H9 (cell line): ENCODE measurements around the gene ISYNA1. TPM values are rescaled to one million over a fixed set of nuclear protein-coding genes. Genes with fewer than 3 reads are reported as not detected.

Source experiments
- DNase-seq: peaks from one replicate; pipeline ENCODE4 v3.0.0-alpha.2; 2017
- H2AFZ ChIP-seq: one replicate; pipeline ENCODE4 v1.6.1; 2013; ENCODE audit warnings: mild to moderate bottlenecking, low read length, control low read depth, moderate library complexity
- H2AK5ac ChIP-seq: 2 replicates; pipeline ENCODE4 v1.6.1; 2013; ENCODE audit warnings: low read length, control low read depth, mixed read lengths; ENCODE audit not compliant: insufficient read length
- H2BK120ac ChIP-seq: one replicate; pipeline ENCODE4 v1.6.1; 2013; ENCODE audit warnings: low read depth, mild to moderate bottlenecking, low read length, control low read depth, inconsistent platforms; ENCODE audit not compliant: poor library complexity, severe bottlenecking
- H2BK12ac ChIP-seq: 2 replicates; pipeline ENCODE4 v1.6.1; 2013; ENCODE audit warnings: low read length, control low read depth, mixed read lengths, low read depth; ENCODE audit not compliant: insufficient read length
- H2BK15ac ChIP-seq: 2 replicates; pipeline ENCODE4 v1.6.1; 2013; ENCODE audit warnings: low read depth, low read length, control low read depth
- H2BK20ac ChIP-seq: one replicate; pipeline ENCODE4 v1.6.1; 2013; ENCODE audit warnings: low read depth, mild to moderate bottlenecking, low read length, control low read depth, inconsistent platforms; ENCODE audit not compliant: poor library complexity, severe bottlenecking
- H2BK5ac ChIP-seq: 2 replicates; pipeline ENCODE4 v1.6.1; 2013; ENCODE audit warnings: low read length, control low read depth, mixed read lengths; ENCODE audit not compliant: insufficient read length
- H3K14ac ChIP-seq: 2 replicates; pipeline ENCODE4 v1.6.1; 2013; ENCODE audit warnings: low read length, control low read depth; ENCODE audit not compliant: insufficient read depth
- H3K18ac ChIP-seq: 2 replicates; pipeline ENCODE4 v1.6.1; 2013; ENCODE audit warnings: low read depth, mild to moderate bottlenecking, mixed read lengths, low read length, control low read depth; ENCODE audit not compliant: insufficient read length
- H3K23ac ChIP-seq: 2 replicates; pipeline ENCODE4 v1.6.1; 2013; ENCODE audit warnings: low read length, control low read depth, mixed read lengths, low read depth; ENCODE audit not compliant: insufficient read length
- H3K23me2 ChIP-seq: 2 replicates; pipeline ENCODE4 v1.6.1; 2013; ENCODE audit warnings: low read depth, mild to moderate bottlenecking, mixed read lengths, low read length, control low read depth; ENCODE audit not compliant: insufficient read length, poor library complexity, severe bottlenecking
- H3K27ac ChIP-seq: 2 replicates; pipeline ENCODE4 v1.5.1; 2013; ENCODE audit warnings: low read length, control low read depth, mixed read lengths, low read depth; ENCODE audit not compliant: insufficient read length
- H3K27me3 ChIP-seq: 2 replicates; pipeline ENCODE4 v1.6.1; 2013; ENCODE audit warnings: low read length, control low read depth, inconsistent platforms; ENCODE audit not compliant: insufficient read depth
- H3K4ac ChIP-seq: 2 replicates; pipeline ENCODE4 v1.6.1; 2013; ENCODE audit warnings: low read depth, mild to moderate bottlenecking, control low read depth, inconsistent platforms, low read length, moderate library complexity
- H3K4me1 ChIP-seq: 2 replicates; pipeline ENCODE4 v1.6.1; 2013; ENCODE audit warnings: low read length, control low read depth, inconsistent platforms; ENCODE audit not compliant: insufficient read depth
- H3K4me2 ChIP-seq: 2 replicates; pipeline ENCODE4 v1.6.1; 2013; ENCODE audit warnings: low read length, control low read depth, mixed read lengths; ENCODE audit not compliant: insufficient read length, insufficient read depth
- H3K56ac ChIP-seq: 2 replicates; pipeline ENCODE4 v1.6.1; 2013; ENCODE audit warnings: low read depth, mild to moderate bottlenecking, mixed read lengths, low read length, control low read depth; ENCODE audit not compliant: insufficient read length
- H3K79me1 ChIP-seq: 2 replicates; pipeline ENCODE4 v1.6.1; 2013; ENCODE audit warnings: low read depth, mild to moderate bottlenecking, moderate library complexity, low read length, control low read depth, inconsistent platforms; ENCODE audit not compliant: insufficient read depth, poor library complexity, severe bottlenecking
- H3K79me2 ChIP-seq: 2 replicates; pipeline ENCODE4 v1.6.1; 2013; ENCODE audit warnings: low read length, control low read depth, inconsistent platforms; ENCODE audit not compliant: insufficient read depth
- H3K9ac ChIP-seq: 2 replicates; pipeline ENCODE4 v1.6.1; 2013; ENCODE audit warnings: low read length, control low read depth, mixed read lengths; ENCODE audit not compliant: insufficient read length; ENCODE audit errors: extremely low read depth
- H3K9me3 ChIP-seq: one replicate; pipeline ENCODE4 v1.6.1; 2013; ENCODE audit warnings: low read depth, low read length, inconsistent platforms; ENCODE audit not compliant: control insufficient read depth
- H3T11ph ChIP-seq: one replicate; pipeline ENCODE4 v1.6.1; 2013; ENCODE audit warnings: mild to moderate bottlenecking, low read length, control low read depth, inconsistent platforms
- H4K20me1 ChIP-seq: one replicate; pipeline ENCODE4 v1.6.1; 2013; ENCODE audit not compliant: control insufficient read depth, insufficient read length, insufficient read depth
- H4K5ac ChIP-seq: 2 replicates; pipeline ENCODE4 v1.6.1; 2013; ENCODE audit warnings: low read depth, mild to moderate bottlenecking, mixed read lengths, low read length, control low read depth; ENCODE audit not compliant: insufficient read length
- H4K8ac ChIP-seq: replicated peaks from 2 replicates; pipeline ENCODE4 v1.6.1; 2013; ENCODE audit warnings: low read length, control low read depth, mixed read lengths, low read depth; ENCODE audit not compliant: insufficient read length
- H4K91ac ChIP-seq: 2 replicates; pipeline ENCODE4 v1.6.1; 2013; ENCODE audit warnings: low read depth, mild to moderate bottlenecking, moderate library complexity, mixed read lengths, low read length, control low read depth; ENCODE audit not compliant: insufficient read length
- H3K27ac Mint-ChIP-seq, 3 experiments: 2 replicates in 2 of 3; 3 replicates in 1 of 3; pipeline ENCODE4 v1.8.0; 2020 to 2021; ENCODE audit warnings: mixed read lengths in 3 of 3, mild to moderate bottlenecking in 1 of 3, moderate library complexity in 1 of 3
- H3K27me3 Mint-ChIP-seq: 2 replicates; pipeline ENCODE4 v1.8.0; 2021; ENCODE audit warnings: low read depth, mild to moderate bottlenecking, moderate library complexity, mixed read lengths
- H3K36me3 Mint-ChIP-seq, 3 experiments: 2 replicates in 2 of 3; 3 replicates in 1 of 3; pipeline ENCODE4 v1.8.0; 2020 to 2021; ENCODE audit warnings: low read depth in 3 of 3, mixed read lengths in 3 of 3; ENCODE audit not compliant: insufficient read depth in 1 of 3
- H3K4me1 Mint-ChIP-seq, 2 experiments: 2 replicates each; pipeline ENCODE4 v1.8.0; 2020; ENCODE audit warnings: mixed read lengths in 2 of 2
- H3K4me3 Mint-ChIP-seq, 2 experiments: 2 replicates in 1 of 2; 3 replicates in 1 of 2; pipeline ENCODE4 v1.8.0; 2020 to 2021; ENCODE audit warnings: mild to moderate bottlenecking in 2 of 2, mixed read lengths in 2 of 2, moderate library complexity in 1 of 2
- H3K9me3 Mint-ChIP-seq, 2 experiments: 2 replicates in 1 of 2; 3 replicates in 1 of 2; pipeline ENCODE4 v1.8.0; 2020; ENCODE audit warnings: mild to moderate bottlenecking in 2 of 2, mixed read lengths in 2 of 2, moderate library complexity in 1 of 2
- WGBS: extraction: QIAGEN DNeasy Blood & Tissue Kit; methylation state at CpG from one replicate; pipeline ENCODE4 v1.1.7; 2013; ENCODE audit warnings: missing lambda C conversion rate, low lambda C conversion rate, mixed read lengths; ENCODE audit not compliant: insufficient read length; ENCODE audit errors: extremely low coverage; 5-methylcytosine and 5-hydroxymethylcytosine counted together
- total RNA-seq: library from RNA; stranded (reverse); gene quantifications from 2 replicates; pipeline ENCODE4 v1.2.1, GENCODE V29; 2021
- TF ChIP-seq, protein P1 (sequence below): fragments of 200-600 bp; sonication (generic); conservative IDR thresholded peaks from 3 replicates; pipeline ENCODE4 v1.8.0; 2021; ENCODE audit warnings: antibody characterized with exemption, mild to moderate bottlenecking

The ISYNA1 gene
- total RNA-seq, 1 experiment from 2014 or later, result 241 TPM

DNA sequence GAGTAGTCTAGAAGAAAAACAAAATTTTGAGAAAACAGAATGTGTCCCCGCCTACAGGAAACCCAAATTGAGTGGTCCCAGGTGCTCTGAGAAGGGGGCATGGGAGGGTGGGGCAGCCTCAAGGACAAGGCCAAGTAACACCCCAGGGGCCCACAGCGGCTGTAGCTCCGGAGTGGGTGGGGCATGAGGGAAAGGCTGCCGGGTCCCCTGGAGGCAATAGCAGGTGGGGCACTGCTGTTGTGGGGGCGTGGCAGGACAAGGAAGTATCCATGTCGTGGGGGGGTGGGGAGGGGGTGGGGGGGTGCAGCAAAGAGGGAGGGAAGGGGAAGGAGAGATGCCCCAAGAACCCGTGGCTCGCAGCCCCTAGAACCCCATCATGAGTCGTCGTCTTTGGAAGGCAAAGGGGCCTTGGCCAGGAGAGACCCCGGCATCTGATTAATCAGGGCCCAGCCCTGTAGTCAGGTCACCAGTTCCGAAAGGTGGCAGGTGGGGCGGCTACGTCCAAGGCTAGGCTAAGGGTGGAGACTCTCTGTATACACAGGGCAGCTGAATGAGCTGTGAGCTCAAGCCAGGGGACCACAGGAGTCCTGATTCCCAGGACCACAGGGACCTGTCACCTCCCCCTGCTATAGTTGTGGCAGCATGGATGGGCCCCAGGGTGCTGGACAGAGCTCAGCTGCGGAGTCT lies 7.5 kb upstream of the ISYNA1 start:
- Histone ChIP-seq H2BK120ac (no peak overlapping the region), H4K8ac (no peak overlapping the region), H3K27me3 (no peaks in the 10 kb centered on the region), H4K91ac (no peak overlapping the region), H3K23ac (no peak overlapping the region), H2AFZ (no peak overlapping the region), H2BK20ac (no peak overlapping the region), H3K9me3 (no peaks in the 10 kb centered on the region), H3K4me2 (no peak overlapping the region), H4K5ac (no peak overlapping the region), H2BK12ac (no peak overlapping the region), H3K18ac (no peak overlapping the region), H3K4ac (no peak overlapping the region), H4K20me1 (no peaks in the 10 kb centered on the region), H3K23me2 (no peaks in the 10 kb centered on the region), H2BK15ac (no peak overlapping the region), H3K56ac (no peak overlapping the region), H3K79me1 (no peaks in the 10 kb centered on the region), H3K27ac (no peak overlapping the region), H2AK5ac (no peak overlapping the region), H2BK5ac (no peak overlapping the region), H3K14ac (no peak overlapping the region), H3K79me2 (no peaks in the 10 kb centered on the region), H3T11ph (no peak overlapping the region), H3K4me1 (no peaks in the 10 kb centered on the region), H3K9ac (no peak overlapping the region)
- TF ChIP-seq, protein P1, sequence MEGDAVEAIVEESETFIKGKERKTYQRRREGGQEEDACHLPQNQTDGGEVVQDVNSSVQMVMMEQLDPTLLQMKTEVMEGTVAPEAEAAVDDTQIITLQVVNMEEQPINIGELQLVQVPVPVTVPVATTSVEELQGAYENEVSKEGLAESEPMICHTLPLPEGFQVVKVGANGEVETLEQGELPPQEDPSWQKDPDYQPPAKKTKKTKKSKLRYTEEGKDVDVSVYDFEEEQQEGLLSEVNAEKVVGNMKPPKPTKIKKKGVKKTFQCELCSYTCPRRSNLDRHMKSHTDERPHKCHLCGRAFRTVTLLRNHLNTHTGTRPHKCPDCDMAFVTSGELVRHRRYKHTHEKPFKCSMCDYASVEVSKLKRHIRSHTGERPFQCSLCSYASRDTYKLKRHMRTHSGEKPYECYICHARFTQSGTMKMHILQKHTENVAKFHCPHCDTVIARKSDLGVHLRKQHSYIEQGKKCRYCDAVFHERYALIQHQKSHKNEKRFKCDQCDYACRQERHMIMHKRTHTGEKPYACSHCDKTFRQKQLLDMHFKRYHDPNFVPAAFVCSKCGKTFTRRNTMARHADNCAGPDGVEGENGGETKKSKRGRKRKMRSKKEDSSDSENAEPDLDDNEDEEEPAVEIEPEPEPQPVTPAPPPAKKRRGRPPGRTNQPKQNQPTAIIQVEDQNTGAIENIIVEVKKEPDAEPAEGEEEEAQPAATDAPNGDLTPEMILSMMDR, result no peak
- Mint-ChIP-seq H3K36me3 (peaks cover 5 to 34% (median 25%) of the 10 kb centered on the region in 3 experiments; a peak in 6 of 7 replicates), H3K4me1 (peaks cover 3 to 5% of the 10 kb centered on the region in 2 experiments; a peak in 3 of 4 replicates), H3K4me3 (no peak overlapping the region), H3K9me3 (peaks cover 3% of the 10 kb centered on the region in 2 experiments; a peak in 3 of 5 replicates), H3K27ac (no peak overlapping the region), H3K27me3 (peaks cover 1% of the 10 kb centered on the region; the same call in 1 of the 2 replicates)
- no CpG with 5 or more reads among the region's 15 CpGs for WGBS
- DNase-seq, result no peak
